ENCODE data around the gene SEPTIN11. TPM values are rescaled to one million over a fixed set of nuclear protein-coding genes. Genes with fewer than 3 reads are reported as not detected.

SEPTIN11 gene
- total and polyA plus RNA-seq, 4 donors: 20.4 to 126 (median 64.4) TPM

DNA sequence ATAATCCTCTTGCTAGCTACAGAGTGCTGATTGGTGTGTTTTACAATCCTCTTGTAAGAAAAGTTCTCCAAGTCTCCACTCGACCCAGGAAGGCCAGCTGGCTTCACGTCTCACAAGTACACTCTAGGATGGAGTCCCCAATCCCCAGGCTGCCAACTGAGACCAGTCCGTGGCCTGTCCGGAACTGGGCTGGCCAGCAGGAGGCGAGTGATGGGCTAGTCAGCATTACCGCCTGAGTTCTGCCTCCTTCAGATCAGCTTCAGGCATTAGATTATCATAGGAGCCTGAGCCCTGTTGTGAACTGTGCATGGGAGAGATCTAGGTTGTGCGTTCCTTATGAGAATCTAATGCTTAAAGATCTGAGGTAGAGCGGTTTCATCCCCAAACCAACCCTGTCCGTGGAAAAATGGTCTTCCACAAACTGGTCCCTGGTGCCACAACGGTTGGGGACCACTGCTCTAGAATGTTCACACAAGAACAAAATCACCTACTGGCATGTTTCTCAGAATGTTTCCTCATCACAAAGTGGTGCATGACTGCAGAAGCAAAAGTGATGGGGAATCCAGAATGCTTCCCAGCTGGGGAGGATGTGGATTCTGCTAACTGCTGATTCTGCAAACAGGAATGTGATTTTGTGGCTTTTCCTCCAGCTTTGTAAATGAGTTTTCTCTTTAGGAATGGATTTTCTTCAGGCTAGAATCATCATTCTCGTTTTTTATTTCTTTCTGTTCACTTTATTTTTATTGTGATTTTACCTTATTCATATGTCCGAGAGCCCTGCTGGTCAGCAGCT is 40.9 kb downstream of the SEPTIN11 start:
- H3K4me3 ChIP-seq: no peak overlapping the region
- H3K4me1 ChIP-seq (ENCODE audit: control insufficient read depth in 5 of 5, insufficient read depth in 5 of 5, low read length in 5 of 5): peaks cover 2 to 39% (median 15%) of the 10 kb centered on the region in 5 donors
- H3K27ac ChIP-seq (ENCODE audit: low read depth in 1 of 2, low read length in 1 of 2): peak overlapping the region in 1 of 2 donors; percentile 26
- H3K36me3 ChIP-seq (ENCODE audit: control insufficient read depth in 4 of 4, insufficient read depth in 4 of 4, low read length in 4 of 4): no peaks in the 10 kb centered on the region
- H3K9me3 ChIP-seq (ENCODE audit: control insufficient read depth in 4 of 4, insufficient read depth in 3 of 4, low read length in 3 of 4): peaks cover 0 to 2% (median 0%) of the 10 kb centered on the region in 4 donors
- ATAC-seq (ENCODE audit: insufficient read depth, low FRiP score) (no peak), DNase-seq (peak in 1 of 3 donors; percentile 79)
- 90 to 94% methylated on average over 12 of the region's 12 CpGs for WGBS, 2 donors
- no peak for TF ChIP-seq CTCF (IDR thresholded peaks at IDR 0.05; ENCODE audit: control extremely low read depth, extremely low read depth)
- H3K9ac ChIP-seq (ENCODE audit: insufficient read depth in 1 of 2, low read length in 2 of 2): no peak overlapping the region
- H3K27me3 ChIP-seq (ENCODE audit: control insufficient read depth in 3 of 3, insufficient read depth in 3 of 3, low read length in 2 of 3): no peaks in the 10 kb centered on the region

DNA sequence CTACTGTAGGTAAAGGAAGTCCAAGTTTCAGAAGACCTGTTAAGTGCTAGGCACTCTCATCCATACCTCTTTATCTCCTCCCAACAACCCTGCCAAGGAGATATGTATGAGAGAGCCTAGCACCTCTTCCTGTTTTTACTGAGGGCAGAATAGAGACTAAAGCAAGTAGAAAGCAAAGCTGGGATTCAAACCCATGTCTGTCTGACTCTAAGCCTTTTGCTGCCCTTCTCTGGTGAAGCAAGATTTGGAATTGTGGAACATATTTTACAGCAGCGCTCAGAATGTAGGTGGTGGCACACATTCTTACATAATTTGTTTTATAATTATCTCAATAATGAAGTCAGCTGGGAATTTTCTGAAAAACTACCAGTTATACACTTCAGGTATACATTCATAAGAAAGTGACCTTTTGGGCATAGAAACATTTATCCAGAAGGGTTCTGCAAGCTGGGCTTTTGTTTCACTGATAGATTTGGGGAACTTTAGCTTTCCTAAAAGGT is 41.7 kb downstream of the SEPTIN11 start:
- 85 to 96% methylated on average over 1 of the region's 1 CpG for WGBS, 2 donors
- H3K4me1 ChIP-seq (ENCODE audit: control insufficient read depth in 5 of 5, insufficient read depth in 5 of 5, low read length in 5 of 5): peaks cover 2 to 31% (median 14%) of the 10 kb centered on the region in 5 donors
- ATAC-seq (ENCODE audit: insufficient read depth, low FRiP score) (no peak), DNase-seq (no peak)
- H3K9me3 ChIP-seq (ENCODE audit: control insufficient read depth in 4 of 4, insufficient read depth in 3 of 4, low read length in 3 of 4): peaks cover 0 to 2% (median 0%) of the 10 kb centered on the region in 4 donors
- no peaks in the 10 kb centered on the region for H3K36me3 ChIP-seq (ENCODE audit: control insufficient read depth in 4 of 4, insufficient read depth in 4 of 4, low read length in 4 of 4)
- no peak overlapping the region for H3K4me3 ChIP-seq
- no peak overlapping the region for H3K27ac ChIP-seq (ENCODE audit: low read depth in 1 of 2, low read length in 1 of 2)
- no peak overlapping the region for H3K9ac ChIP-seq (ENCODE audit: insufficient read depth in 1 of 2, low read length in 2 of 2)
- H3K27me3 ChIP-seq (ENCODE audit: control insufficient read depth in 3 of 3, insufficient read depth in 3 of 3, low read length in 2 of 3): no peaks in the 10 kb centered on the region
- TF ChIP-seq CTCF (IDR thresholded peaks at IDR 0.05; ENCODE audit: control extremely low read depth, extremely low read depth): no peak

- Histone ChIP-seq H3K4me3 (no peak overlapping the region), H3K4me1 (ENCODE audit: control insufficient read depth in 5 of 5, insufficient read depth in 5 of 5, low read length in 5 of 5) (peaks cover 0 to 10% (median 6%) of the 10 kb centered on the region in 5 donors), H3K9me3 (ENCODE audit: control insufficient read depth in 4 of 4, insufficient read depth in 3 of 4, low read length in 3 of 4) (peaks cover 0 to 4% (median 0%) of the 10 kb centered on the region in 4 donors), H3K27ac (ENCODE audit: low read depth in 1 of 2, low read length in 1 of 2) (no peak overlapping the region), H3K9ac (ENCODE audit: insufficient read depth in 1 of 2, low read length in 2 of 2) (no peak overlapping the region), H3K27me3 (ENCODE audit: control insufficient read depth in 3 of 3, insufficient read depth in 3 of 3, low read length in 2 of 3) (no peaks in the 10 kb centered on the region), H3K36me3 (ENCODE audit: control insufficient read depth in 4 of 4, insufficient read depth in 4 of 4, low read length in 4 of 4) (peaks cover 0 to 14% (median 8%) of the 10 kb centered on the region in 4 donors)
- DNase-seq: no peak
- ATAC-seq (ENCODE audit: insufficient read depth, low FRiP score): no peak
- 88 to 93% methylated on average over 10 of the region's 10 CpGs for WGBS, 2 donors
- no peak for TF ChIP-seq CTCF (IDR thresholded peaks at IDR 0.05; ENCODE audit: control extremely low read depth, extremely low read depth)
Observed at GRCh38 chr4:76993787-76994641, 44.5 kb downstream of the SEPTIN11 start.

Measured in lung (tissue), 12 donors.